Epithelial cell of prostate (primary cell): ENCODE measurements around the gene OR11A1.

Source experiments
- DNase-seq: peaks from one replicate; pipeline ENCODE4 v3.0.0-alpha.2; 2011; ENCODE audit warnings: low read depth, low spot score
- H3K27ac ChIP-seq: fragments of 450-650 bp; 2 replicates; pipeline ENCODE4 v1.5.1; 2017; ENCODE audit warnings: mild to moderate bottlenecking

The OR11A1 gene

DNA sequence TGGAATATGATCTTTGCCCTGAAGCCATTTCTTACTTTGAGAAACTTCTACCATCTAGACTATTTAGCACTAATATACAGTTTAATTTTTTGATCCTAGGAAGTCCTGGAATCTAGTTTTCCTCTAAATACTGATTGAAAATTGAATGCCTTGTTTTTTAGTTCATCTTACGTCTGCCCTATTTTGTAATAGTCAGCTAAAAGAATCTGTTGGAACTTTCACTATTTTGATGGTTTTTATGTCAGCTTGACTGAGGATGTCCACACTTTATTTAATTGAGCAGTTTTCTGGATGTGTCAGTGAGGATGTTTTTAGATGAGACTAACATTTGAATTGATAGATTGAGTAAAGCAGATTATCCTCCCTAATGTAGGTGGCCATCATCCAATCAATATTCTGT is 53.1 kb downstream of the OR11A1 start:
- DNase-seq: no peak
- no peak overlapping the region for H3K27ac ChIP-seq

DNA sequence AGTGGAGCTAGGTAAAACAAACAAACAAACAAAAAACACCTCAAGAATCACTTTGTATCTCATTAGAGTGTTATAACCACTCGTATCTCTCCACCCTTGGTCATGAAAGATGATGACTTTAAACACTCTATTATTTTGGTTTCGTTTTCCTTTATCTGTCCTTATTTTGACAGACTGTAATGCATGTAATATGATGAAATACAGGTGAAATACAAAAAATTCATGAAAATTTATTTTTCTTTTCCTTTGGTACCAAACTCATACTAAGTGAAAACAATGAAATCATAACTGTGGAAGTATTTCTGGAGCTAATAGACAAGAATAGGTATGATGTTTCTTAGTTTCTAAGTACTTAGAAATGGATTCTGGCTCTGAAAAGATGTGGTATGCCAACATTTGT is 57.3 kb downstream of the OR11A1 start:
- no peak for DNase-seq
- no peak overlapping the region for H3K27ac ChIP-seq

GRCh38 chr6:29395331-29395730 is 61.5 kb downstream of the OR11A1 start, which contains the start of gene OR12D2:
OR12D2 (plus strand) TSS chr6:29395631; CDS start chr6:29396700, 1,069 bp downstream.
- DNase-seq: no peak
- H3K27ac ChIP-seq: no peak within 1 kb of the TSS

DNA sequence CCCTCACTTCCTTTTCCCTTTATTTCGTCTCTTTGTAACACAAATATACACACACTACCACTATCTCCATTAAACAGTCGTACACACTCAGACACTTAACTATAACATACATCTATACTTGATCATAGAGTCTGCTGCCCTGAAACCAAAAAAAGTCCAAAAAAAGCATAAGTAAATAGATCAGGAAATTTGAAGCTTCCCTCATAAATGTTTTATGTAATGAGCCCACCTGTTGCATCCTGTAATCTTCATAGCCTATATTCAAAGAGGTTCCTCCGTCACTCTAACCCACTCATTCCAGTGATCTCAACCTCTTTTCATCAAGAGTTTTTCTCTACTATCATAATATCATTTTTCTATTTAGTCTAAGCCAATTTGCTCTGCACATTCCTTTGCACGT is 68.3 kb downstream of the OR11A1 start:
- no peak for DNase-seq
- H3K27ac ChIP-seq: no peak overlapping the region

DNA sequence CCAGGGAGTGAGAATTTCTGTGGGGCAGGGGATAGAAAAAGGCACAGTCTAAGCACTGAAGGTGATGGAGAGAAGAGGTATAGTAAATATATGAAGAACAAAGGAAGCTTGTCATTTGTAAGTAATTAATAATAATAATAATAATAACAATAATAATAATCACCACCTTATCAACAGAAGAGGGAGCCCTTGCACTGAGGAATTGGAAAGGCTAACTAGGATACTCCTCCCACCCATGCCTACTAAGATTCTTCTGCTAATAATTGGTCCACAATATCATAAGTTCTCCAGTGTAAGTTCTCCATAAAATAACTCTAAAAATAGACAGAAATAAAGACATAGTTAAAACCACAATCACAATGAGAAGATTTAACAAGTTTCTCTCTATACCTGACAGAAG is 80.9 kb downstream of the OR11A1 start:
- no peak for DNase-seq
- H3K27ac ChIP-seq: no peak overlapping the region
